Hepatic stellate cell (primary cell): ENCODE measurements around the gene MSANTD7.
"Not testable (repeated sequence)": the region's sequence is repeated elsewhere in the genome, so short reads cannot be mapped to it uniquely, and the experiment has no call there.

Source experiments
- DNase-seq: peaks from one replicate; pipeline ENCODE4 v3.0.0; 2011; ENCODE audit warnings: low spot score

The MSANTD7 gene

GRCh38 chr10:14837757-14838581 lies at the start of gene MSANTD7, which contains the start of the genes CDNF and HSPA14:
Gene MSANTD7 (plus strand): TSS chr10:14838306. CDS start chr10:14842285, 3,979 bp downstream.
Gene CDNF (minus strand): TSS chr10:14838037. CDS start chr10:14837946, 91 bp downstream.
Gene HSPA14 (plus strand): TSS chr10:14838306. CDS start chr10:14838403, 97 bp downstream.
- peak; percentile 99 for DNase-seq

GRCh38 chr10:14798636-14799035 lies 39.5 kb upstream of the MSANTD7 start:
- DNase-seq: no peak

- DNase-seq: no peak
These were observed 37.7 kb upstream of the MSANTD7 start for GRCh38 chr10:14800397-14800796.

- DNase-seq: no peak
These were observed 36.4 kb upstream of the MSANTD7 start for GRCh38 chr10:14801723-14802122.

GRCh38 chr10:14803827-14804226 lies 34.3 kb upstream of the MSANTD7 start:
- DNase-seq: no peak

- DNase-seq: no peak
These were observed 31.8 kb upstream of the MSANTD7 start for GRCh38 chr10:14806318-14806717.

GRCh38 chr10:14810969-14811953 lies 26.8 kb upstream of the MSANTD7 start:
- no peak for DNase-seq

GRCh38 chr10:14812271-14812670 lies 25.8 kb upstream of the MSANTD7 start:
- no peak for DNase-seq

- DNase-seq: no peak
These were observed 22.4 kb upstream of the MSANTD7 start for GRCh38 chr10:14815681-14816080.

- DNase-seq: not testable (repeated sequence)
These were observed 21.4 kb upstream of the MSANTD7 start for GRCh38 chr10:14816717-14817116.

- peak; percentile 81 for DNase-seq
These were observed 17.9 kb upstream of the MSANTD7 start for GRCh38 chr10:14820010-14820774.

- no peak for DNase-seq
These were observed 17.3 kb upstream of the MSANTD7 start for GRCh38 chr10:14820775-14821154.

GRCh38 chr10:14821635-14822375 lies 16.3 kb upstream of the MSANTD7 start:
- DNase-seq: no peak

- peak; percentile 50 for DNase-seq
These were observed 15.0 kb upstream of the MSANTD7 start for GRCh38 chr10:14822879-14823755.

- DNase-seq: no peak
These were observed 14.1 kb upstream of the MSANTD7 start for GRCh38 chr10:14823966-14824365.

GRCh38 chr10:14826076-14826829 lies 11.9 kb upstream of the MSANTD7 start:
- DNase-seq: no peak

- DNase-seq: no peak
These were observed 5.0 kb upstream of the MSANTD7 start for GRCh38 chr10:14833106-14833505.

GRCh38 chr10:14836208-14836607 lies 1.9 kb upstream of the MSANTD7 start:
- DNase-seq: no peak
